Measurements from ENCODE around the gene CDON.

The CDON gene

DNA sequence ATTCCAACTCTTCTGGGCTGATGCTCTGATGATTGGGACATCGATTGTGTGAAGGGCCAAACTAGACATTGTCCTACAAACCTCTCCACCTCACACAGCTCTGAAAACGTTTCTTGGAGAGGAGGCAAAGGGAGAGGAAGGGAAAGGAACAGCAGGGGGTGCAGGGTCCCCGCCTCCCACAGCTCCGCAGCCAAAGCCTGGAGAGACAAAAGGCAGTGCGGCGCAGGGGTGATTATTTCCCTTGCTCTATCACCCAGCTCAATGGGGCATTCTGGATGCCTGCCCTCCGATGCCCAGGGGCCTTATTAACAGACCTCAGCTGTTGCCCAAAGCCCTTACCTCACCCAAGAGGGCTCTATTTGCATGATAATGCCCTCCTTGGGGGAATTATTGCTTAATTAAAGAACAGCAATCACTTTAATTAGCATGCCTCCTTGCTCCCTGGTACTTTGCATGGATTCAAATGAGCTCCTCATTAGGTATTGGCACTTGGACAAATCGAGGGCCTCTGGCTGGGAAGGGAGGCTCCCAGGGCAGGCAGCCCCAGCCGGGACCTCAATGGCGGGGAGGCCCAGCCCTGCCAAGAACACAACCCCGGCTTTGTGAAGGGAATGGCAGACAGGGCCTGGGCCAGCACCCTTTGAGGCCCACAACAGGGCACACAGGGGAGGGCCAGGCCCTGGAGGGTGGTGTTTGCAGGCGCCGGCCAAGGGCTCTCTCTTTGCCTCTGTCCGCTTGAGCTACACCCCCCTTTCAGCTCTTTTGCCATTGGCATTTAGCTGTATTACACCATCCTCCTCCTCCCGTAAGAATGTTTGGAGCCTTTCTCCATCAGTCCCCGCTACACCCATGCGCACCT lies 19.8 kb upstream of the CDON start:
- no peak for DNase-seq

DNA sequence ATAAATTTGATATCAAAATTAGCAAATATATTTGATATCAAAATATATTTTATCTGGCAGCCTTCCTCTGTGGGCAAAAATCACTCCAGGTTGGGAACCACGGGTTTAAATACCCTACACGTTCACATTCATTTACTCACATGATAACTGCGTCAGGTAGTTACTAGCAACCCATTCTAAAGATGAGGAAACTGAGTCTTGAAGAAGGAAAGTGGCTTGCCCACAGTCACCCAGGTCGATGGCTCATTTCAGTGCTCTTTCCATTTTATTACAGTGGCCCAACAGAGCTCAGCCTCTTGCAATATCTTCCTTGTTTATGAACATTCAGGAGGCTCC lies 19.2 kb upstream of the CDON start:
- DNase-seq, result no peak

DNA sequence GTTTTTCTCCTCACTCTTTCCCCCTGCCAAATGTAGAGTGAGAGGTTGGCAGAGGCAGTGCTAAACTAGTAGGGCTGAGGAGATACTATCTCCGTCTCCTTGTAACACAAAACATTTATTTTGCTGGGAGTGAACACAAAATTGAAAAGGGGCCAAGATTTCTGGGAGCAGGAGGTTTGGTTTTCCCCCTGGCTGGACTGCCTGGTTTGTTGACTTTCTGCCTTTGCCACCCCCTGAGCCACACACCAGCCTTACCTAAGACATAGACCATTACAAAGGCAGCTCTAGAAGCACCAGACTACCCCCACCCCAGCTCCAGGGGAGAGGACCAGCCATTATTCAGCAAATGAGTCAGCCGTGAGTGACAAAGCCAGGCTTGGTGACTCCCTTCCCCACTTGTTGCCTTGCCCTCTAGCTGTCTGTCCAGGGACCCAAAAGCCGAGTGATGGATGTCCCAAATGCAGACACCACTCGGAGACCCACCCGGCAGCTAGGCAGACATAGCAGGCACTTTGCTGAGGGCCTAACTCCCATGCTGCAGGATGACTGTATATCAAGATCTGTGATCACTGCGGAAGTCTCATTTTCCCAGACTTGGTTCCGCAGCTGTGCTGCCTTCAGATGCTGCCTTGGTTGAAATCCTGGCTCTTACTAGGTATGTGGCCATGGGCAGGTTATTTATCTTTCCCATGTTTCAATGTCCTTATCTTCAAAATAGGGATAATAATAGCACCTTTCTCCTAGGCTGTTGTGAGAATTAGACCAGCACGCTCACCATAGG lies 17.7 kb upstream of the CDON start:
- no peak for DNase-seq

DNA sequence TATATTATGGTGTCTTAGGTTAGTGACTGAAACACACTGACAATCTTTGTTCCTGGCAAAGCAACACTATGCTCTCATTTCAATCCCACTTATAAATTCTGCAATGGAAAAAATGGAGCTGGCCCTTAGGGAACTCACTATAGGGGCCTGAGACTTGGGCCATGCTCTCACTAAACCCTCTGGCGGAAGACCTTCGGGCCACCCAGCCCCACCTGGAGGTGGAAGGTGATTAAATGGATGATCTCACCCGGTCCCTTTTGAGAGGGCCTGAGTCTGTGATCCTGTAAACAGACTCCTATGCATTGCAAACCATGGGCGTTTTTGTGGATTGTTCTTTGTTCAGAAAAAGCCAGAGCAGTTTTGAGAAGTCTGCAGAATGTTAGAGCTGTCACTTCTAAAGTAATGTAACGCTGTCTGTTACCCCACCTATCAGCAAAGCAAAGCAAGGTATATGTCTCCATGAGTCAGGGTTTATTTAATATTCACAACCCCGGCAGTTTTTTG lies 17.0 kb upstream of the CDON start:
- DNase-seq, result no peak

DNA sequence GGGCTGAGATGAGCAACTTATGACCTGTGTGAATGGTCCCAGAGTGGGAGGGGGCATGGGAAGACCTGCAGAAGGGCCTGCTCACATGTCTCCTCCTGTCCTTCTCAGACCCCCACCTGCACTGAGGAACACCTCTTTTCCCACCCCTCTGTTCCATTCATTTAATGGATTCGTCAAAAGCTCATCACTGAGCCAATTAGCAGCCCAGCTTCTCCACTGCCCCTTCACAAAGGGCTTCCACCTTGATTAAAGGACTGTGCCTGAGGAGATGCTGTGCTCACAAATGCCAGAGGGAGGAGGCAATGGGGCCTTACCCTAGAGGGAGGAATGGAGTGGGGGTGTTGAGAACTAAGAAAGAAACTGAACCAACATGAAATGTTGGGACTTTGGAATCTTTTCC lies 14.0 kb upstream of the CDON start:
- DNase-seq, result no peak

DNA sequence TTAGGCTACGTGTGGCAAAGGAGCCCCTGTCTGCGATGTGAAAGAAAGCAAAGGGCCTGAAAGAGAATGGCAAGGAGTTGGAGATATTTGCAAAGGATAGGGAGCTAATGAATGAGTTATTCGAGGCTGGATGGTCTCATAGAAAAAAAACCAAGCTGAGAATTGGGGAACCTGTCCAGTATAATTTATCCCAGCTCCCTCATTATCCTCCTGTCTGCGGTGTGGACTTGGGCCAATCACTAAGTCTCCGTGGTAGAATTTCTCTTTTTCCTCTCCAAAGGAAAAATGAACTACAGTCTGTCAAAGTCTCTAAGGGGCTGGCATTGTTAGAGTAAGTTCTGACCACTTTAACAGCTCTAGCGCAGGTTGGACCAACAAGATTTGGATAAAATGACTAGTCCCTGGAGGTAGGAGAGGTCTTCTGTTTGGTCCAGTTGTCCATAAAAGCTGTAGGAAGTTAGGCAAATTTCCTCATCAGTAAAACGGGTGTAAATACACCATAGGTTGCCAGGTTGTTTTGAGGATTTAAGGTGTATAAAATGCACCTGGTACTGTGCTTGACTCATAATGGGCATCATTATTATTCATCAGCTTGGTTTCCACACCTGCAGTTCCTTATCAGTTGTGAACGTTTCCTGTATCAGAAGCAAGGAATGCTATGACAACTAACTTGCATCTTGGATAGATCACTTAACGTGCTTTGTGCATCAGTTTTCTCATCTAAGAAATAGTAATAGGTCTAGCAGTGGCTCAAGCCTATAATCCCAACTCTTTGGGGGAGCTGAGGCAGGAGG lies 10.3 kb upstream of the CDON start:
- no peak for DNase-seq

DNA sequence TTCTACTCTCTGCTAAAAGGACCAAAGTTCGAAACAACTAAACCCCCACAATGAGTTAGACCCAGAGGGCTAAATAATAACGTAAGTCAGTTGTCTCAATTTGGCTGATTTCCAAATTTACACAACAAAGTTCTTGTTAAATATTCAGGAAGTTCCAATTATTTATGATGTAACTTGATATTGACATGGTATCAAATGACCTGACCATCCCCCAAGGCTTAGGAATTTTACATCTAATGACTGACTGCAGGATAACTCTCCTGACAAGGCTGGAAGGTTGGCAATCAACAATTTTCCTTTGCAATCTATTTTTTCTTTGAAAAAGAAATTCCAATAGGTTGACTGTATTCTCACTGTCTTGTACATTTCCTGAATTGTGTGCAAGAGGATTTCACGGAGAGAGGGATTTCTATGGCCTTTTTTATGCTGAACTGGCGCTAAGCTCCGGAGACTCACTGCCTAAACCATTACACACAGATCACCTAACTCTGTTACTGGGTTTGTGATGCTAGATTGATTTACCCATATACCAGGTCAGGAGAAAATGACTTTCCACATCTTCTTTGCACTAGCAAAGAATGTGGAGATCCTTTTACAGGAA lies 9.6 kb upstream of the CDON start:
- no peak for DNase-seq

DNA sequence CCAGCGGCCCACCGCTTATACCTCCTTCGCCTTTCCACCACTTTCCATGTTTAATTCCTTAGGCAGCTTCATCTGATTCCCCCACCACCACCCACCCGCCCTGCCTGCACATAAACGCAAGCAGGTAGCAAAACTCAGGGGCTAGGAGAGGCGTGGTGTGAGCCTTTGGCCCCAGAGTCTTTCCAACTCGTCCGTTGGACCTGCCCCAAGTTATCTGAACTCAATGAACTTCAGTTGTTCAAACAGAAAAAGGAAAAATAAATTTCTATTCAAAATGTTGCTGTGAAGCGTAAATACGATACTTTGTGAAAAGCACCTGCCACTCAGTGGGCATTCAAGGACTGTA lies 814 bp upstream of the CDON start:
- DNase-seq, result no peak

DNA sequence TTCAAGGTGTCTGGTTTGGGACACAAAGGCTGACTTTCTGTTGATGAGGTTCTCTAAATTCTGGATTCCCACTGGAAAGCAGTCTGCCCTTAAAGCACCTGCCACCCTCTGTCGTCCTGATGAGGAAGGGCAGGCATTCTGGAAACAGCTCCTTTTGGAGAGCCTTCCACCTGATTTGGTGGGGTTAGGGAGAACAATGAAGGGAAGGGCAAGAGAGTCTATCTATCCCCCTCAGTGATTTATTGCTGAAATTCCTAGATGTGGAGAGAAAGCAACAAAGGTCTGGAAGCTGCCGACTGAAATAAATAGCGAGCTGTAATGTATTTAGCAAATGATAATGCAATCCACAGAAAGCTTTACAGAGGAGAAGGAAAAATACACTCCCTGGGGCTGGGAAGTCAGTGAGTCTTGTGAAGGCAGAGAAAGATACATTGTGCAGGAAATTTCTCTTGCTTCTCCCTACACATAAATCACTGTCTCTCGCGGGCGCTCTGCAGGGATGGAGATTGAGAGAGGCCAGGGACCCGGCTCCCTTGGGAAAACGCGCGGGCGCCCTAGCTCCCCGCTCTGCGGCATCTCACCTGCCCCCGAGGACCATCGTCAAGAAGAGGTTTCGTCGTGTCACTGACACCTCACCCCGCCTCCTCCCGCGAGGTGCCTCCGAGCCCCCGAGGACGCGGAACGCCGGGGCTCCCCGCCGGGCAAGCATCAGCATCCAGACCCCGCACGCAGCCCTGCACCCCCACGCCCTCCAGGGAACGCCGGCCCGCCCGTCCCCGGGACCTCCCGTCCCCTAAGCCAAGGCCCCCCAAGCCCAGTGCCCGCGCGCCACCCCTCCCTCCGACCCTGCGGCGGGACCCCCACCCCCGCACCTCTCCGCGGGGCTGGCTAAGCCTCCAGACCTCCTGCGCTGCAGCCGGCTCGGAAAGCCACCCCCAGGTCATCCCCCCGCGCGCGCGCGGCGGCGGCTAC lies 673 bp downstream of the CDON start:
- DNase-seq, result peak; percentile 35 to 38

DNA sequence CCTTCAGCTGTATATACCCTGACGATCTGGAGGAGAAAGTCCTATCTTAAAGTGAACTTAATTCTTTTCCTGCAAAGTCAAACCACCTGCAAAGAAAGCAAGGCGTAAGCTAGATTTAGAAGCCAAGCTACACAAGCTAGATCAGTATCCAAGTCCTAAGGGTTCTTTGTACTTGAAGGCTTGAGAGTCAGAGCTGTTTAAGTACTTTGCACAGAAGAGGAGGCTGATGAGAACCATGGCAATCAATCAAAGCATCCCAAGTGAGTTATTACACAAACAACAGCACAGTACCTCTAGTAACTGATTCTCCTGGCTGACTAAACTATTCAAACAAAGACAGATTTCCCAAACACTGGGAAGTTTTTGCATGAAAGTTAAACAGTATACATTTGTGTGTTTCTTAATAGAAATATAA lies 1.9 kb downstream of the CDON start:
- no peak for DNase-seq

DNA sequence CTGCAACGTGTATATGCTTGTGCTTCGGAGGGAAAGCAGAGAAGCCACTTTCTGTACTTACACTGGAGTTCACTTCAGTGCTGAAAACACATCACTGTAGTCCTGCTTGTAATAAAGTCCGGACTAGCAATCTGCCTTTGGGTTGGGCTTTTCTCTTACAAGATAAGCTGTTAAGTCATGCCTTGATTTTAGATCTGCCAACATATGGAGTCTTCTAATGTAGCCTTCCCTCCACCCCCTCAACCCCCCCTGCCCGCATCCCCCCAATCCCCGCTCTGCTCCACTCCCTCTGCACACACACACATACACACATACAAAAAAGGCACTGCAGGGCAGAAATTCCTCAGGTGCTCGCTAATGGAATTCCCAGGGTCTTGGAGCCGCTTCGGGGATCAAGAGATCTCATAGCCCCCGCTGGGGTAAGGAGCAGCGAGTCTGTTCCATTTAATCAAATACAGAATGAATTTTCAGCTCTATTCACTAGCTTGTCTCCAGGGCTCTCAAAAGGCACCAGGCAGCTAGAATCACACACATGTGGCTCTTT lies 3.4 kb downstream of the CDON start:
- no peak for DNase-seq

DNA sequence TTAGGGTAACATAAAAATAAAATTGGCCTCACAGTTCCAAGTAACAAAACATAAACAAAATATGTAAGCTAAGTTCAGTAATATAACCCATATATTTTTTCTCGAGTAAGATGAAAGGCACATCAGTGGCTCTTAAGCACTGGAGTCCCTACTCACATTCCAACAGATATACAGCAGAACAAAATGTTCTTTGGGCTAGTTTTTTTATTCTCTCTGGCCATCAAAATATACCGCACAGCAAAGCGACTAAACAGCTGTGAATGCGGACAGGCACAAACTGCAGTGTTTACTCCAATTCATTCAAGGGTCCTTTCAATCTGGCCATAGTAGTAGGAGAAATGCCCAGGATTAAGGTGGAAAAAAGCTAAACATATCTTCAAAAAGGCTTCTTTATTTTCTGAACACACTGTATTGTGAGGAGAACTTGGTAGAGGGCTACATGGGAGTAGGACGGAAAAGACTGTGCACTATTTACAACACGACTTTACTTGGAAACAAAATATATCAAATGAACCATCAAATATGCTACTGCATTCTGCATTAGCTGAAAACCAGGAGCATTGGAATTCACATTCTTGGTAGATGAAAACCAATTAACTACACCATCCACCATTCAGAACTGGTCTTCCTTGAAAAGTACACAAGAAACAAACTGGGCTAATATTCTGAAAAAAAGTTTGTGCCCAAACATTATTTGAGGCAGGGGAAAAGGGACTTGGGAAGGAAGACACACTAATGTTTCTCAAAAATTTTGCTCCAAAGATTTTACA lies 4.4 kb downstream of the CDON start:
- no peak for DNase-seq

DNA sequence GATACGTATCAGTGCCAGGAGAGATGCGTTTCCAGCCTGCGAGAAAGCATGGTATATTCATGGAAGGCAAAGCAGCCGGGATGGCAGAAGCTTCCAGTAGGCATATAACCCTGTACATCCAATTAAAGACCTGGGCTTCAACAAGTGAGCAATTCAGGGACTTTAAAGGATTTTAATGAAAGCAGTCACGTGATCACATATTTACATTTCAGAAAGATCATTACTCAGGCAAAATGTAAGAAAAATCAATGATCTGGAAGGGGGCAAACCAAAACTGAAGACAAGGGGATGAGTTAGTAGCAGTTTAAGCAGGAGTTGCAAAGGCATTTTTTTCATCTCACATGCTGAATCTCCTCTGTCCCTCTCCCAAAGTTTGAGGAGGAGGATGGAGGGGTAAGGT lies 7.8 kb downstream of the CDON start:
- DNase-seq, result no peak

DNA sequence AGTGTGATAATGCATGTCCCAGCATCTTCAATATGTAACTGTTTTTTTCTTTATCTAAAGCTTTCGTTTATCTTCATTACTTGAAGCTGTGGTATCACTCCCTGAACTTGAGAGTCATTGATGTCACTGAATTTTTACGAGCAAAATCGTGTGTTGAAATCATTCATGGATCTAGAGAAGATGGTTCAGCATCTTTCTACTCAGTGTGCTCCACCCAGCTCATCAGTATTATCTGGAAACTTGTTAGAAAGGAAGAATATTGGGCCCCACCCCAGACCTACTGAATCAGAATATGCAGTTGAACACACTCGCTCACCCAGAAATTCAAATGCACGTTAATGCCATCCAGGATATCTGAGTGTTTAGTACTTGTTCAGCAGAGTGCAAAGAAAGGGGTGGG lies 8.3 kb downstream of the CDON start:
- DNase-seq, result no peak

DNA sequence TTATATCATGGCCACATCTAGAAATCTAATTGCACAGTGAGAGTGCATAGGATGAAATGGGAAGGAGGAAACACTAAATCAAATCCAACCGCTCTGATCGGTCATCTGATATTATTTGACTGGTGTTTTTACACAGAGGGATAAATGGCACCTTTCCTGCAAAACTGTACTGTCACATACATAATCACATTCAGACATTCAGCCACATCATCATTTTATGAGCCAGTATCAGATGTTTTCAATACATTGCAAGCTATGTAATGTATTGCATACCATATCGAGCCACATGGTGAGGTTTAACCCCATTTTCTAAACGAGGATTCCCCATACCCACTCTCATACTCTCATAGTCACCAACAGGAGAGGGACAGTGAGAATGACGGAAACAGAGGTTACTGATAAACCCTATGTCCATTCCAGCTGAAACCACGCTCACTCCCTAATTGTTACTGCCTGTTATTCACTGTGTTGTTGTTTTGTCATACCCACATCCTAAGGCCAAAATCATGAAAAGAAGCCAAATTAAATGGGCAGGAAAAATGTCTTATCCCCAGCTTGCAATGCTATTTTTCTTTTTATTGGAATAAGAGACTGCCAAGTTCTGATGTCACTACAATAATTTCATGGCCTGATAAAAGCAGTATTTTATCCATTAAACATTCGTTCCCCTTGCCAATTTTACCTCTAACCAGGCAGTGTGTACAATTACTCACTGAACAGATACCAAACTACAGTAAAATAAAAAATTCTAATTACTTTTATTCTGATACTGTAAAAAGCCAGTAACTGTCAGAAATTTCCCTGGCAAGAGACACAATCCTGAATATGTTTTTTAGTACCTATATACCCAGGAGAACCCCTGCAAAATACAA lies 9.0 kb downstream of the CDON start:
- DNase-seq, result no peak

DNA sequence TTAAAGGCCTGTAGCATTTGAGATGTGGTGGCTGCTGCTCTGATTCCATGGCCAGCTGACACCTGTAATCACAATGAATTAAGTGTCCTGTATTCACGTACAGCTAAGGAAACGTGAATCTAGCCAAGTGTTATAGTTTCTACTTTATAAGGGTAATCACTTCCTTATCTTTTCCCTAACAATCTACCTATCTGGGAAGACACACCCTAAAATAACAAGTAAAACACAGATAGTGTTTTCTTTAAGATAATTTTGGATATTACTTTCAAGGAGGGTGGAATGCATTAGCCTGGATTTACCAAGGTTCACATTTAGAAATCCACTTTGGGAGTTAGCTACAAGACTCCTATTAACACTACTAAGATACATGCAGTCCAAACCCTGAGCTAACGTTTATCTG lies 11.5 kb downstream of the CDON start:
- DNase-seq, result no peak

DNA sequence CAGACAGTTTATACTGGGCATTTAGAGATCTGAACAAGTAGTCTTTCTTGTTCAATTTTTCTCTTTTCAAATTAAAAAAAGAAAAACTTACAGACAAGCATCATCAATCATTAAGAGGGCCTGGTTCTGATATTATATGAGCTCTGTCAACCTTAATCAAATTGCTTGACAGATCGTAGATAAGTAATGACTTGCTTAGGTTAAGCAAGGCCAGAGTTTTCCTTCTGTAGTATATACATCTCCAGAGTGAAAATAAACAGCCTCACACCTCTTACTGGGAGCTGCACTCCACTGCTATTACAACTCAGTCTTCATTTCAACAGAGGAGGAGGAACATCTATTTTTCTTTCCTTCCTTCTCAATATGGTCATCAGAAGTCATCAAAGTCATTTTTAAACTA lies 13.5 kb downstream of the CDON start:
- DNase-seq, result no peak

DNA sequence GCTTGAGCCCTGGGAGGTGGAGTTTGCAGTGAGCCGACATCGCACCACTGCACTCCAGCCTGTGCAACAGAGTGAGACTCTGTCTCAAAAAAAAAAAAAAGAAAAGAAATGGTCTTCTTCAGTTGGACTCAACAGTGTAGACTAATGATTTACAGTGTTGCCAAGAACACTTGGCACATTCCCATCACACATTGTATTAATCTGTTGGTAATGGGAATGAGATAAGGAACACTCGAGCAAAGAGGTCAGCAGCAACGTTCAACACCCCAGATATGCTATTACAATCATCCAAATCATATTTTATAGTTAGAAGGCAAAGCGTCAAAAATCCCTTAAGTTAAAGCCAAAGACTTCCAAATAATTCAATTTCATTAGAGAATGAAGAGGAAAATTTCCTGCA lies 14.5 kb downstream of the CDON start:
- DNase-seq, result no peak

DNA sequence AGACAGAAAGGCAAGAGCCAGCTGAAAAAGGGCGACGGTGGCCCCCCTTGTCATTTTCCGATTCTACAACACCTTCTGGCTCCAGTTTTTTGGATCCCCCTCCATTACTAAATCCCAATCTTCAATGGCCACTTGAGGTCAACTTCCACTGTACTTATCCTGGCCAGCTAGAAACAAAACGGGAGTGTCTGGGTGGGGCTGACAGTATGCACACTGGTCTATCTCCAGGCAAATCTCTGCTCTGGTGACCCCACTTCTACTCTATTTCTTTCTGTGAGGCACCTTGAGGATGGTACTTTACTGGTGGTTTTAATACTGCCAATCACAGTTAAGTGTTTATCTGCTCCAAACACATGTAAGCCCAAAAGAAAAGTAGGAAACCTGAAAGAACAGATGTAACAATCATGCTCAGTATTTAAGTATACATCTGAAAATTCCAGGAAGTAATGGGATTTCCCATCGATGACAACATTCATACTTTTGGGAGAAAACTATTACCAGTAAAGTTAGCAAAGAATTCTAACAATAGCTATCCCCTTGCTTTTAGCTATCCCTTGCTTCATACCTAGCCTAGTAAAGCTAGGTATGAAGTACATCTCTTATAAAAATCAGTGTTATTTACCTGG lies 16.0 kb downstream of the CDON start:
- DNase-seq, result no peak
